Measurements from ENCODE around the gene GLI1. TPM values are rescaled to one million over a fixed set of nuclear protein-coding genes. Genes with fewer than 3 reads are reported as not detected.
"Not testable (repeated sequence)": the region's sequence is repeated elsewhere in the genome, so short reads cannot be mapped to it uniquely, and the experiment has no call there.

Gene GLI1
- 27.3 and 30.0 TPM in 2 replicates for polyA plus RNA-seq (2011; rRNA removed)
- 22.8 and 31.1 TPM in 2 replicates for polyA plus RNA-seq (2012; cell fraction: cytosol; rRNA removed)
- polyA plus RNA-seq (2012; cell fraction: nucleus; rRNA removed): 95.0 and 106 TPM in 2 replicates
- 13.0 to 13.5 TPM (median 13.1 TPM) in 3 replicates for polyA plus RNA-seq (2017; fragmentation: RNase III; extraction: RNeasy Plus Mini Kit Qiagen cat#74134 plus additional on column Dnase treatment)
- 44.9 and 52.6 TPM in 2 replicates for polyA minus RNA-seq (2011; rRNA and poly(A)+ RNA removed)

- POLR2A ChIA-PET: interaction anchor here (1.0 kb wide), 1 partner anchor 60 kb away, joined by 5 read pairs; the partner anchor contains the start of gene DDIT3
- Histone ChIP-seq H3K4me3 (peak within 1 kb of the TSS; percentile 65), H3K27ac (peak within 1 kb of the TSS; percentile 92 to 99), H3K4me1 (peaks cover 45% of the 10 kb centered on the region), H3K4me2 (peak within 1 kb of the TSS; percentile 97), H3K9me3 (no peaks in the 10 kb centered on the region)
- ATAC-seq: peak in 1 of 2 experiments; percentile 0; a peak in 1 of 6 replicates
- FAIRE-seq: no peak
- 0 out of 2 replicates have a peak, but pooled peaks have one; percentile 1 for TF ChIP-seq MAZ (IDR thresholded peaks at IDR 0.05; ENCODE audit: borderline replicate concordance, low read depth, low read length)
- no peak for TF ChIP-seq NFE2L2 (conservative IDR thresholded peaks at IDR 0.05; ENCODE audit: low read length)
- TF ChIP-seq, protein P1, sequence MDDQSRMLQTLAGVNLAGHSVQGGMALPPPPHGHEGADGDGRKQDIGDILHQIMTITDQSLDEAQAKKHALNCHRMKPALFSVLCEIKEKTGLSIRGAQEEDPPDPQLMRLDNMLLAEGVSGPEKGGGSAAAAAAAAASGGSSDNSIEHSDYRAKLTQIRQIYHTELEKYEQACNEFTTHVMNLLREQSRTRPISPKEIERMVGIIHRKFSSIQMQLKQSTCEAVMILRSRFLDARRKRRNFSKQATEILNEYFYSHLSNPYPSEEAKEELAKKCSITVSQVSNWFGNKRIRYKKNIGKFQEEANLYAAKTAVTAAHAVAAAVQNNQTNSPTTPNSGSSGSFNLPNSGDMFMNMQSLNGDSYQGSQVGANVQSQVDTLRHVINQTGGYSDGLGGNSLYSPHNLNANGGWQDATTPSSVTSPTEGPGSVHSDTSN (IDR thresholded peaks at IDR 0.05): peak; percentile 49; the same call in 1 of the 2 replicates
- no peak for TF ChIP-seq HEYL (CRISPR knock-in tag; IDR thresholded peaks at IDR 0.05)
- no peak for TF ChIP-seq HOXB13 (CRISPR knock-in tag; IDR thresholded peaks at IDR 0.05; ENCODE audit: low read depth)
- TF ChIP-seq PHF8 (IDR thresholded peaks at IDR 0.05; ENCODE audit: borderline replicate concordance, low read depth): 0 out of 2 replicates have a peak, but pooled peaks have one; percentile 5
- CTCF ChIA-PET: interaction anchor here (0.9 to 11.1 kb wide), 40 partner anchors 8 to 276 kb away, joined by 3 to 316 read pairs (median 5); partner anchors contain the start of genes ARHGAP9, INHBC, INHBE and MARS1
- under 1% methylated on average over 18 of the region's 36 CpGs for WGBS (ENCODE audit: missing lambda C conversion rate)
- peak; percentile 59 to 67 for DNase-seq (ENCODE audit: low read depth in 1 of 2, low spot score in 1 of 2)
Observed at GRCh38 chr12:57459750-57460467, at the start of gene GLI1. Gene GLI1, plus strand, starts transcription at chr12:57459785. Its CDS starts 3,907 bp downstream, at chr12:57463692.

GRCh38 chr12:57410534-57410933, 49.1 kb upstream of the GLI1 start:
- Histone ChIP-seq H3K4me3 (no peak overlapping the region), H3K4me2 (no peak overlapping the region), H3K27ac (no peak overlapping the region), H3K9me3 (no peaks in the 10 kb centered on the region), H3K4me1 (no peaks in the 10 kb centered on the region)
- no peak for TF ChIP-seq HMGXB4 (CRISPR knock-in tag; IDR thresholded peaks at IDR 0.05; ENCODE audit: borderline replicate concordance)
- peak; percentile 70 for TF ChIP-seq NFE2L2 (conservative IDR thresholded peaks at IDR 0.05; ENCODE audit: low read length)
- DNase-seq (ENCODE audit: low read depth in 1 of 2, low spot score in 1 of 2): no peak
- ChIA-PET POLR2A (no interaction called here), CTCF (interaction anchor here (1.1 to 2.5 kb wide), 8 partner anchors 8 to 167 kb away, joined by 3 to 8 read pairs (median 4); no protein-coding TSS in a partner anchor)
- 91% methylated on average over 4 of the region's 4 CpGs for WGBS (ENCODE audit: missing lambda C conversion rate)
- no peak for ATAC-seq
- no peak for FAIRE-seq

DNA sequence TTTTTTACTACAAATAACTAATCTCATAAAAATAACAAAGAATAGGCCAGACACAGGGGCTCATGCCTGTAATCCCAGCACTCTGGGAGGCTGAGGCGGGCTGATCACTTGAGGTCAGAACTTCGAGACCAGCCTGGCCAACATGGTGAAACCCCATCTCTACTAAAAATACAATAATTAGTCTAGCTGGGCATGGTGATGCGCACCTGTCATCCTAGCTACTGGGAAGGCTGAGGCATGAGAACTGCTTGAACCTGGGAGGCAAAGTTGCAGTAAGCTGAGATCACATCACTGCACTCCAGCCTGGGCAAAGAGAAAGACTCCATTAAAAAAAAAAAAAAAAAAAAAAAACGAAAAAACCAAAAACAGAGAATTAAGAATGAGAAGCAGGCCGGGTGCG, 45.4 kb upstream of the GLI1 start:
- ATAC-seq; H3K27ac ChIP-seq; H3K4me2 ChIP-seq; H3K4me3 ChIP-seq; DNase-seq (ENCODE audit: low read depth in 1 of 2, low spot score in 1 of 2); POLR2A ChIA-PET; H3K9me3 ChIP-seq; FAIRE-seq: not testable (repeated sequence)
- 85% methylated on average over 6 of the region's 6 CpGs for WGBS (ENCODE audit: missing lambda C conversion rate)
- CTCF ChIA-PET: interaction anchor here (1.0 to 1.4 kb wide), 4 partner anchors 16 to 170 kb away, joined by 3 to 5 read pairs (median 3); partner anchors contain the start of gene GLI1
- H3K4me1 ChIP-seq: peaks cover 15% of the 10 kb centered on the region

- no peak overlapping the region for H3K4me2 ChIP-seq
- WGBS (ENCODE audit: missing lambda C conversion rate): 94% methylated on average over 2 of the region's 2 CpGs
- peaks cover 15% of the 10 kb centered on the region for H3K4me1 ChIP-seq
- H3K4me3 ChIP-seq: no peak overlapping the region
- no peak overlapping the region for H3K27ac ChIP-seq
- DNase-seq (ENCODE audit: low read depth in 1 of 2, low spot score in 1 of 2) (no peak), ATAC-seq (no peak), FAIRE-seq (no peak)
- no peaks in the 10 kb centered on the region for H3K9me3 ChIP-seq
- POLR2A ChIA-PET: no interaction called here
- no peak for TF ChIP-seq POLR2A (IDR thresholded peaks at IDR 0.05; ENCODE audit: low read length)
- TF ChIP-seq KDM1A (IDR thresholded peaks at IDR 0.05; ENCODE audit: low read depth): no peak
- no peak for TF ChIP-seq RFX5 (IDR thresholded peaks at IDR 0.05)
- TF ChIP-seq HEYL (CRISPR knock-in tag; IDR thresholded peaks at IDR 0.05): no peak
- TF ChIP-seq CEBPB (IDR thresholded peaks at IDR 0.05): no peak
- no peak for TF ChIP-seq MAZ (IDR thresholded peaks at IDR 0.05; ENCODE audit: borderline replicate concordance, low read depth, low read length)
- no peak for TF ChIP-seq NPAS2 (CRISPR knock-in tag; IDR thresholded peaks at IDR 0.05; ENCODE audit: borderline replicate concordance)
- no peak for TF ChIP-seq POLR2AphosphoS2 (conservative IDR thresholded peaks at IDR 0.05; ENCODE audit: low read length)
- no peak for TF ChIP-seq ZSCAN20 (CRISPR knock-in tag; IDR thresholded peaks at IDR 0.05)
- TF ChIP-seq ELK1 (IDR thresholded peaks at IDR 0.05; ENCODE audit: low read depth, low read length): no peak
- TF ChIP-seq CBX8 (IDR thresholded peaks at IDR 0.05): no peak
- TF ChIP-seq KDM5A (IDR thresholded peaks at IDR 0.05): no peak
- no peak for TF ChIP-seq SREBF2 (IDR thresholded peaks at IDR 0.05)
- TF ChIP-seq EHF (CRISPR knock-in tag; IDR thresholded peaks at IDR 0.05): no peak
- CTCF ChIA-PET: interaction anchor here (1.4 kb wide), 1 partner anchor 41 kb away, joined by 5 read pairs; no protein-coding TSS in a partner anchor
Observed at GRCh38 chr12:57415088-57415487, 44.5 kb upstream of the GLI1 start.
